K562 (cell line): ENCODE results near the gene PRSS57. TPM values are rescaled to one million over a fixed set of nuclear protein-coding genes. Genes with fewer than 3 reads are reported as not detected.

ENCODE experiments used
- ATAC-seq: fragments of 200-7000 bp; cut with Tn5 transposase; 3 replicates; pipeline ENCODE4 v1.9.1; 2020; ENCODE audit warnings: moderate library complexity
- BruUV-seq: library from RNA; stranded (reverse); fragments of 400-500 nt; replicated peaks from 2 replicates; lab custom pipeline; 2021; lab: Mats Ljungman, UMichigan
- CTCF ChIA-PET: fragments of 300-600 bp; formaldehyde crosslinking; extraction: SDS; loops from one replicate; lab custom pipeline; 2021; ENCODE audit warnings: low intra/inter-chr PET ratio; lab: Yijun Ruan, JAX
- POLR2A ChIA-PET: fragments of 300-600, 350-650 bp; sonication (Branson Sonifier 250); formaldehyde crosslinking; extraction: SDS; loops from one replicate; lab custom pipeline; 2021; ENCODE audit warnings: antibody characterized with exemption, inconsistent platforms; lab: Yijun Ruan, JAX
- DNase-seq, 4 experiments: peaks; one replicate each; pipeline versions ENCODE4 v3.0.0 to v3.0.0-alpha.2; 2011 to 2018; ENCODE audit warnings: low spot score in 3 of 4, mixed read lengths in 3 of 4; ENCODE audit errors: extremely low read depth in 1 of 4
- FAIRE-seq: peaks from 2 replicates; lab custom pipeline; 2011; peaks lifted over from hg19 to GRCh38; lab: Jason Lieb, UNC
- H2AFZ ChIP-seq: 2 replicates; pipeline ENCODE4 v1.6.0; 2011; ENCODE audit warnings: low read depth, low read length, control low read depth, inconsistent platforms
- H3K27ac ChIP-seq: fragments of 200-600 bp; 3 replicates; pipeline ENCODE4 v1.8.0; 2011; ENCODE audit warnings: low read depth, mild to moderate bottlenecking, control low read depth, inconsistent platforms, low read length, moderate library complexity, mixed read lengths; ENCODE audit errors: extremely low read depth
- H3K27me3 ChIP-seq, 2 experiments: fragments of 300-600 bp in 1 of 2; 2 replicates in 1 of 2; 3 replicates in 1 of 2; pipeline versions ENCODE4 v1.6.0 to v1.8.0; 2011; ENCODE audit warnings: inconsistent platforms in 2 of 2, low read length in 2 of 2, mild to moderate bottlenecking in 1 of 2, mixed read lengths in 1 of 2, moderate library complexity in 1 of 2; ENCODE audit not compliant: control insufficient read depth in 2 of 2, insufficient read depth in 2 of 2
- H3K36me3 ChIP-seq: fragments of 300-600 bp; 3 replicates; pipeline ENCODE4 v1.8.0; 2011; ENCODE audit warnings: mild to moderate bottlenecking, low read length, inconsistent platforms; ENCODE audit not compliant: control insufficient read depth, insufficient read depth
- H3K4me1 ChIP-seq, 2 experiments: fragments of 200-600 bp in 1 of 2; replicated peaks in 1 of 2; 2 replicates in 1 of 2; 3 replicates in 1 of 2; pipeline versions ENCODE4 v1.5.1 to v1.8.0; 2011; ENCODE audit warnings: inconsistent platforms in 2 of 2, low read length in 2 of 2, mild to moderate bottlenecking in 1 of 2, mixed read lengths in 1 of 2, moderate library complexity in 1 of 2; ENCODE audit not compliant: control insufficient read depth in 2 of 2, insufficient read depth in 2 of 2
- H3K4me2 ChIP-seq: 2 replicates; pipeline ENCODE4 v1.6.1; 2011; ENCODE audit warnings: low read length, control low read depth, inconsistent platforms, mixed read lengths; ENCODE audit not compliant: insufficient read depth
- H3K4me3 ChIP-seq: fragments of 200-600 bp; sonication (generic), shearing (Covaris generic); 2 replicates; pipeline ENCODE4 v1.5.1; 2016; ENCODE audit warnings: control low read depth, inconsistent platforms
- H3K79me2 ChIP-seq: fragments of 200-600 bp; 3 replicates; pipeline ENCODE4 v1.8.0; 2011; ENCODE audit warnings: low read length, inconsistent platforms; ENCODE audit not compliant: control insufficient read depth, insufficient read depth
- H3K9ac ChIP-seq, 2 experiments: 2 replicates each; pipeline versions ENCODE4 v1.6.0 to v1.6.1; 2011; ENCODE audit warnings: low read depth in 2 of 2, low read length in 2 of 2, control low read depth in 1 of 2, inconsistent platforms in 1 of 2, mild to moderate bottlenecking in 1 of 2, mixed read lengths in 1 of 2; ENCODE audit not compliant: insufficient read depth in 1 of 2
- H3K9me1 ChIP-seq: one replicate; pipeline ENCODE4 v1.6.0; 2011; ENCODE audit warnings: inconsistent platforms, mild to moderate bottlenecking, low read length, moderate library complexity; ENCODE audit not compliant: control insufficient read depth, insufficient read depth
- H3K9me3 ChIP-seq: replicated peaks from 2 replicates; pipeline ENCODE4 v1.5.1; 2011; ENCODE audit warnings: low read depth, low read length, inconsistent platforms; ENCODE audit not compliant: control insufficient read depth, insufficient read depth
- H4K20me1 ChIP-seq: replicated peaks from 2 replicates; pipeline ENCODE4 v1.6.1; 2011; ENCODE audit warnings: low read length, inconsistent platforms, mixed read lengths; ENCODE audit not compliant: control insufficient read depth, insufficient read depth
- ARNT ChIP-seq, 2 experiments: fragments of 450-650 bp; IDR thresholded peaks; 2 replicates each; pipeline ENCODE4 v1.6.1; 2016; ENCODE audit warnings: mild to moderate bottlenecking in 1 of 2
- E2F5 ChIP-seq: sonication (generic); formaldehyde crosslinking; IDR thresholded peaks from 2 replicates; pipeline ENCODE4 v1.8.0; 2022; ENCODE audit warnings: mild to moderate bottlenecking, missing genetic modification reagents
- ESRRA ChIP-seq: fragments of 450-650 bp; IDR thresholded peaks from 2 replicates; pipeline ENCODE4 v1.6.1; 2014; ENCODE audit warnings: low read depth, mild to moderate bottlenecking, moderate library complexity, borderline replicate concordance
- GABPB1 ChIP-seq: sonication (generic); formaldehyde crosslinking; IDR thresholded peaks from 2 replicates; pipeline ENCODE4 v1.8.0; 2022; ENCODE audit warnings: mild to moderate bottlenecking, missing genetic modification reagents
- KDM1A ChIP-seq, 2 experiments: fragments of 450-650 bp; IDR thresholded peaks; 2 replicates each; pipeline ENCODE4 v1.6.1; 2016; ENCODE audit warnings: mild to moderate bottlenecking in 2 of 2
- KLF6 ChIP-seq: fragments of 250-450 bp; sonication (Bioruptor Pico); IDR thresholded peaks from 2 replicates; pipeline ENCODE4 v1.4.0; 2020; ENCODE audit warnings: mild to moderate bottlenecking, moderate library complexity, borderline replicate concordance
- NR2C2 ChIP-seq, 2 experiments: fragments of 200-800 bp in 1 of 2; sonication (Bioruptor generic) in 1 of 2; sonication (generic) in 1 of 2; formaldehyde crosslinking in 1 of 2; IDR thresholded peaks; 2 replicates each; pipeline versions ENCODE4 v1.6.1 to v1.8.0; 2016 to 2022; ENCODE audit warnings: mild to moderate bottlenecking in 1 of 2, missing compliant biosample characterization in 1 of 2, missing genetic modification characterization in 1 of 2, missing genetic modification reagents in 1 of 2
- NR3C1 ChIP-seq: sonication (generic); formaldehyde crosslinking; IDR thresholded peaks from 2 replicates; pipeline ENCODE4 v1.8.1; 2022; ENCODE audit warnings: missing genetic modification reagents
- PCBP1 ChIP-seq: fragments of 200-400 bp; formaldehyde crosslinking; IDR thresholded peaks from 2 replicates; pipeline ENCODE4 v1.6.1; 2018; ENCODE audit warnings: mild to moderate bottlenecking, low read depth, low read length; ENCODE audit not compliant: poor library complexity, severe bottlenecking
- THRA ChIP-seq: fragments of 450-650 bp; IDR thresholded peaks from 2 replicates; pipeline ENCODE4 v1.6.1; 2017; ENCODE audit warnings: mild to moderate bottlenecking, moderate library complexity
- USF1 ChIP-seq: sonication (generic); formaldehyde crosslinking; IDR thresholded peaks from 2 replicates; pipeline ENCODE4 v1.9.0; 2022; ENCODE audit warnings: mild to moderate bottlenecking, missing genetic modification reagents
- ZBTB33 ChIP-seq: sonication (generic); formaldehyde crosslinking; IDR thresholded peaks from 2 replicates; pipeline ENCODE4 v1.8.1; 2023; ENCODE audit warnings: mild to moderate bottlenecking, missing genetic modification reagents
- ZNF143 ChIP-seq: sonication (generic); formaldehyde crosslinking; IDR thresholded peaks from 2 replicates; pipeline ENCODE4 v1.9.0; 2022; ENCODE audit warnings: mild to moderate bottlenecking, missing genetic modification reagents
- ZNF384 ChIP-seq: IDR thresholded peaks from 2 replicates; pipeline ENCODE4 v1.6.1; 2012; ENCODE audit warnings: low read depth, low read length, improper control_type of control experiment
- WGBS: fragments of 100-300 bp; shearing (Covaris generic); methylation state at CpG from one replicate; pipeline ENCODE4 v1.1.6; 2016; ENCODE audit warnings: low coverage, mixed read lengths; ENCODE audit not compliant: insufficient coverage; ENCODE audit errors: missing lambda C conversion rate; 5-methylcytosine and 5-hydroxymethylcytosine counted together
- in situ Hi-C: fragments of 300-500 bp; cut with MboI; formaldehyde crosslinking; loops from 4 replicates; pipeline ENCODE4 v1.15.0; 2018; ENCODE audit warnings: inconsistent platforms, mixed read lengths
- intact Hi-C: fragments of 100-400 bp; cut with micrococcal nuclease; formaldehyde crosslinking; loops from 2 replicates; pipeline ENCODE4 v1.14.2; 2022
- polyA plus RNA-seq, 8 experiments: library from polyadenylated mRNA; depleted of rRNA in 4 of 8; stranded (reverse) in 5 of 8; unstranded in 3 of 8; fragments of >200 nt; fragmentation: Nextera tagmentation in 2 of 8; fragmentation: Illumina TruSeq in 1 of 8; extraction: Ambion mirVana in 2 of 8; extraction: Trizol in 1 of 8; gene quantifications; 2 replicates each; pipeline versions ENCODE4 v1.2.1 to v1.2.3, GENCODE V29; 2011 to 2014; ENCODE audit warnings: inconsistent platforms in 1 of 8, missing spikeins in 1 of 8
- total RNA-seq, 7 experiments: library from RNA; depleted of rRNA in 6 of 7; stranded (reverse); fragments of >200 nt in 6 of 7; fragmentation: Illumina TruSeq in 2 of 7; extraction: Trizol in 2 of 7; gene quantifications; 2 replicates each; pipeline versions ENCODE4 v1.2.1 to v1.2.3, GENCODE V29; 2011 to 2021; ENCODE audit warnings: low replicate concordance in 1 of 7

PRSS57 gene
- total and polyA plus RNA-seq, 9 of the 15 experiments (the other 6 are each of a cell fraction or from before 2014, with no cell fraction given), result 0.06 to 2.5 (median 1.3) TPM; not detected in 3

GRCh38 chr19:726993-727956 is 32.0 kb upstream of the PRSS57 start:
- intact Hi-C loops (no loop called here), in situ Hi-C loops (no loop called here)
- no peaks in the 10 kb centered on the region for H4K20me1 ChIP-seq
- H3K4me3 ChIP-seq, result no peak overlapping the region
- ChIA-PET CTCF (no interaction called here), POLR2A (interaction anchor here (1.2 to 1.4 kb wide), 2 partner anchors 8 to 13 kb away, joined by 5 to 6 read pairs; no protein-coding TSS in a partner anchor)
- no peaks in the 10 kb centered on the region for H3K36me3 ChIP-seq
- no peak for DNase-seq
- ATAC-seq, result no peak
- WGBS, result 68% methylated on average over 26 of the region's 43 CpGs
- FAIRE-seq, result no peak
- no TSS peak for BruUV-seq
- no peak overlapping the region for H2AFZ ChIP-seq
- no peaks in the 10 kb centered on the region for H3K9me3 ChIP-seq
- no peaks in the 10 kb centered on the region for H3K79me2 ChIP-seq
- no peaks in the 10 kb centered on the region for H3K27me3 ChIP-seq
- H3K27ac ChIP-seq, result no peak overlapping the region
- H3K4me1 ChIP-seq, result peaks cover 0 to 44% of the 10 kb centered on the region in 2 experiments; a peak in 2 of 5 replicates
- no peak overlapping the region for H3K4me2 ChIP-seq
- no peak overlapping the region for H3K9ac ChIP-seq
- no peaks in the 10 kb centered on the region for H3K9me1 ChIP-seq
- TF ChIP-seq ZNF143 (CRISPR knock-in tag) (peak; percentile 40; the same call in 1 of the 2 replicates), KDM1A (IDR thresholded peaks at IDR 0.05) (peak; percentile 59 to 62; a peak in 3 of 4 replicates), PCBP1 (peak; percentile 86), GABPB1 (CRISPR knock-in tag) (0 out of 2 replicates have a peak, but pooled peaks have one; percentile 22), THRA (peak; percentile 59), ZBTB33 (CRISPR knock-in tag) (peak; percentile 56; the same call in 1 of the 2 replicates), ZNF384 (no peak), ARNT (IDR thresholded peaks at IDR 0.05) (0 out of 4 replicates have a peak, but pooled peaks of 1 of the 2 experiments have one; percentile 29), USF1 (peak; percentile 27; the same call in 1 of the 2 replicates), ESRRA (peak; percentile 93), NR2C2 (CRISPR knock-in tag; IDR thresholded peaks at IDR 0.05) (peak; percentile 94), NR2C2 (tag; IDR thresholded peaks at IDR 0.05) (peak; percentile 80), NR3C1 (CRISPR knock-in tag) (0 out of 2 replicates have a peak, but pooled peaks have one; percentile 43), KLF6 (CRISPR knock-in tag) (no peak), E2F5 (CRISPR knock-in tag) (0 out of 2 replicates have a peak, but pooled peaks have one; percentile 32)
